Inferior parietal cortex (tissue), 1 donor: Measurements from ENCODE around the gene BBX.
A peak's percentile ranks its signal among the peaks of the same experiment; 100 is the strongest.

Experiments
- DNase-seq: peaks from one replicate; pipeline ENCODE4 v3.0.0-alpha.2; 2016; ENCODE audit errors: extremely low spot score

BBX gene

GRCh38 chr3:107650788-107651187 lies 128.0 kb downstream of the BBX start:
- DNase-seq, result no peak

GRCh38 chr3:107651782-107652181 lies 129.0 kb downstream of the BBX start:
- DNase-seq, result no peak

- no peak for DNase-seq
These were observed 131.5 kb downstream of the BBX start for GRCh38 chr3:107654218-107654617.

GRCh38 chr3:107657971-107658370 lies 135.2 kb downstream of the BBX start:
- no peak for DNase-seq

- DNase-seq, result peak; percentile 72
These were observed 137.7 kb downstream of the BBX start for GRCh38 chr3:107660306-107660976.

GRCh38 chr3:107661447-107662123 lies 138.8 kb downstream of the BBX start:
- no peak for DNase-seq

GRCh38 chr3:107662124-107662507 lies 139.4 kb downstream of the BBX start:
- DNase-seq, result peak; percentile 35

- DNase-seq, result no peak
These were observed 139.8 kb downstream of the BBX start for GRCh38 chr3:107662586-107662985.

GRCh38 chr3:107663266-107663665 lies 140.5 kb downstream of the BBX start:
- DNase-seq, result no peak

- no peak for DNase-seq
These were observed 141.9 kb downstream of the BBX start for GRCh38 chr3:107664614-107665013.

GRCh38 chr3:107665351-107665750 lies 142.6 kb downstream of the BBX start:
- DNase-seq, result no peak

- no peak for DNase-seq
These were observed 144.1 kb downstream of the BBX start for GRCh38 chr3:107666853-107667252.

- DNase-seq, result no peak
These were observed 145.7 kb downstream of the BBX start for GRCh38 chr3:107668416-107668815.

GRCh38 chr3:107668963-107669362 lies 146.2 kb downstream of the BBX start:
- DNase-seq, result no peak

- no peak for DNase-seq
These were observed 146.9 kb downstream of the BBX start for GRCh38 chr3:107669669-107670068.

- DNase-seq, result no peak
These were observed 148.2 kb downstream of the BBX start for GRCh38 chr3:107670986-107671385.

GRCh38 chr3:107674371-107674770 lies 151.6 kb downstream of the BBX start:
- DNase-seq, result peak; percentile 57

- DNase-seq, result no peak
These were observed 152.6 kb downstream of the BBX start for GRCh38 chr3:107675233-107675900.

- peak; percentile 76 for DNase-seq
These were observed 153.9 kb downstream of the BBX start for GRCh38 chr3:107676469-107677309.

- DNase-seq, result no peak
These were observed 157.2 kb downstream of the BBX start for GRCh38 chr3:107679921-107680320.

GRCh38 chr3:107680698-107681097 lies 157.9 kb downstream of the BBX start:
- DNase-seq, result no peak

- DNase-seq, result no peak
These were observed 158.6 kb downstream of the BBX start for GRCh38 chr3:107681396-107681795.
